ENCODE measurements around the gene SYF2. TPM values are rescaled to one million over a fixed set of nuclear protein-coding genes. Genes with fewer than 3 reads are reported as not detected.

The SYF2 gene
- total and polyA plus RNA-seq, 2 of the 13 experiments (the other 11 are each of a cell fraction or from before 2014, with no cell fraction given): 17.8 to 34.1 TPM

DNA sequence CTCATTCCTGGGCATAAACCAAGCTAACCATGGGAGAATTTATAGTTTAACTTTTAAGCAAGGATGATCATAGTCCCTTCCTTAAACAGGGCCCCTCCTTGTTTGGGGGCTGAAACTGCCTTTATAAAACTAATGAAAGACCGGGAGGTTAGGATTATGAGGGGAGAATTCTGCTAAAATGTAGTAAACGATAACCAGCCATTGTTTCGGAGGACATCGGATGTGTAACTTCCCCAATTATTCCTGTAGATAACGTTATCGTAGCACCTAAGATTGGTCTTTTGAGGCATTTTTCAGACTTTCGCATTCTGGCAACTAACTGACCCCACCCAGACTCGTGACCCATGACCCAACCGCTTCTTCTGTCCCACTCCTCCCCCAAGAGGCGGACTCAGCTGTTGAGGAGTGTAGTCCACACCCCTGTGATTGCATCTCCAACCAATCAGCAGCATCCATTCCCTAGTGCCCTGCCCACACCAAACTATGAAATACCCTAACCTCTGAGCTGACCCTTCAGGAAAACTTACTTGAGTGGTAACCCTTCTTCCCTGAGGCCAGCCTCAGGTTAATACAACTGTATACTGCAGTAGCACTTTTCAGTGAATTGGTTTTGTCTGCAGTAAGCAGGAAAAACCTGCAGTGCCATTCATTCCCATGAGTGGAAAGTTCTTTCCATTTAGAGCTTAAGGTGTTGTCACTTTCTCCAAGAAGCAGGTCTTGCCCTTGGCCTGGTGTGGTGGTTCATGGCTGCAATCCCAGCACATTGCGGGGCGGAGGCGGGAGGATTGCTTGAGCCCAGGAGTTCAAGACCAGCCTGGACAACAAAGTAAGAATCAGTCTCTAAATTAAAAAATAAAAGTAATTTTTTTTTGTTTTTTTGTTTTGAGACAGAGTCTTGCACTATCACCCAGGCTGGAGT is 823 bp upstream of the SYF2 start (continued):
- TF ChIP-seq PPARG (CRISPR knock-in tag; conservative IDR thresholded peaks at IDR 0.05) (peak; percentile 33; the same call in 1 of the 2 replicates), YEATS4 (CRISPR knock-in tag; IDR thresholded peaks at IDR 0.05; ENCODE audit: borderline replicate concordance) (peak; percentile 24), ZC3H4 (CRISPR knock-in tag; IDR thresholded peaks at IDR 0.05; ENCODE audit: borderline replicate concordance) (peak; percentile 33; the same call in 1 of the 2 replicates), RERE (CRISPR knock-in tag; IDR thresholded peaks at IDR 0.05; ENCODE audit: low read depth) (no peak), NFYB (CRISPR knock-in tag; IDR thresholded peaks at IDR 0.05) (peak; percentile 55; the same call in 1 of the 2 replicates), POLR2A (IDR thresholded peaks at IDR 0.05; ENCODE audit: insufficient read depth in 1 of 2, low read depth in 2 of 2, low read length in 2 of 2) (peak in 1 of 2 experiments; percentile 63; a peak in 3 of 4 replicates), ZNF160 (CRISPR knock-in tag; IDR thresholded peaks at IDR 0.05) (no peak), POLR2AphosphoS5 (IDR thresholded peaks at IDR 0.05; ENCODE audit: low read depth, low read length) (peak; percentile 60), SMARCE1 (IDR thresholded peaks at IDR 0.05; ENCODE audit: borderline replicate concordance) (no peak), ZNF343 (CRISPR knock-in tag; IDR thresholded peaks at IDR 0.05) (no peak), CREB1 (IDR thresholded peaks at IDR 0.05) (no peak), CREB1 (CRISPR knock-in tag; IDR thresholded peaks at IDR 0.05) (no peak), CCAR2 (optimal IDR thresholded peaks at IDR 0.05; ENCODE audit: low read depth, low read length) (no peak), KDM2A (CRISPR knock-in tag; IDR thresholded peaks at IDR 0.05; ENCODE audit: borderline replicate concordance, low read depth) (no peak), ZNF879 (CRISPR knock-in tag; IDR thresholded peaks at IDR 0.05) (no peak), NR2F2 (IDR thresholded peaks at IDR 0.05; ENCODE audit: borderline replicate concordance, low read depth) (peak; percentile 20; the same call in 1 of the 2 replicates), HNF1B (CRISPR knock-in tag; IDR thresholded peaks at IDR 0.05) (peak; percentile 31; the same call in 1 of the 2 replicates), ZNF20 (CRISPR knock-in tag; IDR thresholded peaks at IDR 0.05) (no peak), KAT8 (CRISPR knock-in tag; IDR thresholded peaks at IDR 0.05) (no peak), ZNF329 (CRISPR knock-in tag; IDR thresholded peaks at IDR 0.05; ENCODE audit: low read depth) (no peak)
- TF ChIP-seq, protein P1, sequence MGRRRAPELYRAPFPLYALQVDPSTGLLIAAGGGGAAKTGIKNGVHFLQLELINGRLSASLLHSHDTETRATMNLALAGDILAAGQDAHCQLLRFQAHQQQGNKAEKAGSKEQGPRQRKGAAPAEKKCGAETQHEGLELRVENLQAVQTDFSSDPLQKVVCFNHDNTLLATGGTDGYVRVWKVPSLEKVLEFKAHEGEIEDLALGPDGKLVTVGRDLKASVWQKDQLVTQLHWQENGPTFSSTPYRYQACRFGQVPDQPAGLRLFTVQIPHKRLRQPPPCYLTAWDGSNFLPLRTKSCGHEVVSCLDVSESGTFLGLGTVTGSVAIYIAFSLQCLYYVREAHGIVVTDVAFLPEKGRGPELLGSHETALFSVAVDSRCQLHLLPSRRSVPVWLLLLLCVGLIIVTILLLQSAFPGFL (CRISPR knock-in tag; IDR thresholded peaks at IDR 0.05): no peak
- TF ChIP-seq, protein P2, sequence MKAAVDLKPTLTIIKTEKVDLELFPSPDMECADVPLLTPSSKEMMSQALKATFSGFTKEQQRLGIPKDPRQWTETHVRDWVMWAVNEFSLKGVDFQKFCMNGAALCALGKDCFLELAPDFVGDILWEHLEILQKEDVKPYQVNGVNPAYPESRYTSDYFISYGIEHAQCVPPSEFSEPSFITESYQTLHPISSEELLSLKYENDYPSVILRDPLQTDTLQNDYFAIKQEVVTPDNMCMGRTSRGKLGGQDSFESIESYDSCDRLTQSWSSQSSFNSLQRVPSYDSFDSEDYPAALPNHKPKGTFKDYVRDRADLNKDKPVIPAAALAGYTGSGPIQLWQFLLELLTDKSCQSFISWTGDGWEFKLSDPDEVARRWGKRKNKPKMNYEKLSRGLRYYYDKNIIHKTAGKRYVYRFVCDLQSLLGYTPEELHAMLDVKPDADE (CRISPR knock-in tag; IDR thresholded peaks at IDR 0.05): no peak

Data from HepG2 (cell line).